Measurements from ENCODE around the gene PTBP1. TPM values are rescaled to one million over a fixed set of nuclear protein-coding genes. Genes with fewer than 3 reads are reported as not detected.
"Not testable (repeated sequence)": the region's sequence is repeated elsewhere in the genome, so short reads cannot be mapped to it uniquely, and the experiment has no call there.

Gene PTBP1
- total RNA-seq, 1 experiment from 2014 or later, result 510 TPM

DNA sequence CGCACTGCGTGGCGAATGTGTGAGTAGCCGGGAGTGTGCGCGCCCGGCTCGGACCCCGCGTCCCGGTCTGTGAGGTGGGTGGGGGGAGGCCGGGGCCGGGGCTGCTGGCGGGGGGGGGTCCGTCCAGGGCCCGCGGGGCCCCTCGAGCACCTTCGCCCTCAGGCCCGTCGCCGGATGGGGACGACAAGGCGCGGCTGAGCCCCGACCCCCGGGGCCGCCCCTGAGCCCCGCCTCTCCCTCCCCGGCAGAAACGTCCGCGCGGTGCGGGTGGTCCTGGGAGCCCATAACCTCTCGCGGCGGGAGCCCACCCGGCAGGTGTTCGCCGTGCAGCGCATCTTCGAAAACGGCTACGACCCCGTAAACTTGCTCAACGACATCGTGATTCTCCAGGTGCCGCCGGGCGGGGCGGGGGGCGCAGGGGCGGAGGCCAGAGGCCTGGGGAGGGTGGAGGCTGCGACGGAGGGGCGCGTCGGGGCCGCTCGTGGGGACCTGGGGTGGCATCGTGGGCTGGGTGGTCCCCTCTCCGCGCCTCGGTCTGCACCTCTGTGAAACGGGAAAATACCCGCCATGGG is 55.8 kb downstream of the PTBP1 start:
- intact Hi-C loops (cut with micrococcal nuclease; ENCODE audit: unreplicated experiment), result no loop called here
- BruUV-seq (replicated peaks), result no TSS peak
- H3K36me3 Mint-ChIP-seq (ENCODE audit: insufficient read depth, unreplicated experiment), result no peaks in the 10 kb centered on the region
- no peak overlapping the region for H3K4me3 Mint-ChIP-seq (ENCODE audit: unreplicated experiment)
- Histone ChIP-seq H3K9me3 (no peaks in the 10 kb centered on the region), H3K27me3 (replicated peaks; ENCODE audit: control insufficient read depth, insufficient read depth, low read length) (no peaks in the 10 kb centered on the region), H3K4me3 (ENCODE audit: low read depth, low read length) (no peak overlapping the region), H3K4me1 (no peaks in the 10 kb centered on the region), H3K36me3 (ENCODE audit: control insufficient read depth, insufficient read depth, low read length) (no peaks in the 10 kb centered on the region)
- H3K27ac Mint-ChIP-seq (ENCODE audit: unreplicated experiment), result no peak overlapping the region
- no peaks in the 10 kb centered on the region for H3K9me3 Mint-ChIP-seq (ENCODE audit: unreplicated experiment)
- TF ChIP-seq, protein P1, sequence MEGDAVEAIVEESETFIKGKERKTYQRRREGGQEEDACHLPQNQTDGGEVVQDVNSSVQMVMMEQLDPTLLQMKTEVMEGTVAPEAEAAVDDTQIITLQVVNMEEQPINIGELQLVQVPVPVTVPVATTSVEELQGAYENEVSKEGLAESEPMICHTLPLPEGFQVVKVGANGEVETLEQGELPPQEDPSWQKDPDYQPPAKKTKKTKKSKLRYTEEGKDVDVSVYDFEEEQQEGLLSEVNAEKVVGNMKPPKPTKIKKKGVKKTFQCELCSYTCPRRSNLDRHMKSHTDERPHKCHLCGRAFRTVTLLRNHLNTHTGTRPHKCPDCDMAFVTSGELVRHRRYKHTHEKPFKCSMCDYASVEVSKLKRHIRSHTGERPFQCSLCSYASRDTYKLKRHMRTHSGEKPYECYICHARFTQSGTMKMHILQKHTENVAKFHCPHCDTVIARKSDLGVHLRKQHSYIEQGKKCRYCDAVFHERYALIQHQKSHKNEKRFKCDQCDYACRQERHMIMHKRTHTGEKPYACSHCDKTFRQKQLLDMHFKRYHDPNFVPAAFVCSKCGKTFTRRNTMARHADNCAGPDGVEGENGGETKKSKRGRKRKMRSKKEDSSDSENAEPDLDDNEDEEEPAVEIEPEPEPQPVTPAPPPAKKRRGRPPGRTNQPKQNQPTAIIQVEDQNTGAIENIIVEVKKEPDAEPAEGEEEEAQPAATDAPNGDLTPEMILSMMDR (IDR thresholded peaks at IDR 0.05; ENCODE audit: insufficient read depth in 1 of 2, low read depth in 1 of 2, low read length in 1 of 2, severe bottlenecking in 1 of 2, unreplicated experiment in 1 of 2), result no peak
- no peaks in the 10 kb centered on the region for H3K4me1 Mint-ChIP-seq (ENCODE audit: low read depth, unreplicated experiment)
- POLR2A ChIA-PET, result no interaction called here
- CTCF ChIA-PET, result no interaction called here
- H3K27me3 Mint-ChIP-seq (ENCODE audit: insufficient read depth, unreplicated experiment), result no peaks in the 10 kb centered on the region
- DNase-seq, result no peak

DNA sequence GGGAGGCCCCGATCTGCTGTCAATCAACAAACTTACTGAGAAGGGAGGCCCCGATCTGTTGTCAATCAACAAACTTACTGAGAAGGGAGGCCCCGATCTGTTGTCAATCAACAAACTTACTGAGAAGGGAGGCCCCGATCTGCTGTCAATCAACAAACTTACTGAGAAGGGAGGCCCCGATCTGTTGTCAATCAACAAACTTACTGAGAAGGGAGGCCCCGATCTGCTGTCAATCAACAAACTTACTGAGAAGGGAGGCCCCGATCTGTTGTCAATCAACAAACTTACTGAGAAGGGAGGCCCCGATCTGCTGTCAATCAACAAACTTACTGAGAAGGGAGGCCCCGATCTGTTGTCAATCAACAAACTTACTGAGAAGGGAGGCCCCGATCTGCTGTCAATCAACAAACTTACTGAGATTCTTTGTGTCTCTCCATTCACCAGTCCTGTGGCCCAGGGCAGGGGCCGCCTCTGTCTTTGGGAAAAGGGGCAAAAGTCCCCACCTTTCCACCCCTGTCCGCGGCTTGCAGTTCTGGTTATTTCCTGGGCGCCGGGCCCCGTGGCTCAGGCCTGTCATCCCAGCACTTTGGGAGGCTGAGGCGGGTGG is 56.5 kb downstream of the PTBP1 start:
- H3K9me3 ChIP-seq; H3K4me1 ChIP-seq; H3K27me3 ChIP-seq (replicated peaks; ENCODE audit: control insufficient read depth, insufficient read depth, low read length); H3K9me3 Mint-ChIP-seq (ENCODE audit: unreplicated experiment); H3K36me3 ChIP-seq (ENCODE audit: control insufficient read depth, insufficient read depth, low read length); H3K4me3 Mint-ChIP-seq (ENCODE audit: unreplicated experiment); H3K27me3 Mint-ChIP-seq (ENCODE audit: insufficient read depth, unreplicated experiment); H3K4me1 Mint-ChIP-seq (ENCODE audit: low read depth, unreplicated experiment); BruUV-seq (replicated peaks); CTCF ChIA-PET; POLR2A ChIA-PET; H3K4me3 ChIP-seq (ENCODE audit: low read depth, low read length); H3K27ac Mint-ChIP-seq (ENCODE audit: unreplicated experiment); DNase-seq; intact Hi-C loops (cut with micrococcal nuclease; ENCODE audit: unreplicated experiment); H3K36me3 Mint-ChIP-seq (ENCODE audit: insufficient read depth, unreplicated experiment): not testable (repeated sequence)

DNA sequence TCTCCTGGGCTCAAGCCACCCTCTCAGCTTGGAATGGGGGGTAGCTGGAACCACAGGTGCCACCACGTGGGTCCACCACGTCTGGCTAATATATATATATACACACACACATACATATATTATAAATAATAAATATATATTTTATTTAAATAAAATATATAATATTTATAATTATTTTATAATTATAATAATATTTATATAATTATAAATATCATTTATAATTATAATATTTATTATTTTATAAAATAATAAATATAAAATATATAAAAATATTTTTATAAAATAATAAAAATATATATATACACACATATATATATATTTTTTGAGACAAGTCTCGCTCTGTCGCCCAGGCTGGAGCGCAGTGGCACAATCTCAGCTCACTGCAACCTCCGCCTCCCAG is 57.3 kb downstream of the PTBP1 start:
- H3K36me3 ChIP-seq (ENCODE audit: control insufficient read depth, insufficient read depth, low read length), result no peaks in the 10 kb centered on the region
- no TSS peak for BruUV-seq (replicated peaks)
- TF ChIP-seq, protein P1 (IDR thresholded peaks at IDR 0.05; ENCODE audit: insufficient read depth in 1 of 2, low read depth in 1 of 2, low read length in 1 of 2, severe bottlenecking in 1 of 2, unreplicated experiment in 1 of 2), result no peak
- ChIA-PET CTCF (interaction anchor here (0.5 kb wide), 1 partner anchor 113 kb away, joined by 3 read pairs; no protein-coding TSS in a partner anchor), POLR2A (interaction anchor here (0.6 kb wide), 1 partner anchor 59 kb away, joined by 3 read pairs; no protein-coding TSS in a partner anchor)
- H3K4me1 Mint-ChIP-seq (ENCODE audit: low read depth, unreplicated experiment), result no peaks in the 10 kb centered on the region
- H3K9me3 ChIP-seq, result no peaks in the 10 kb centered on the region
- H3K36me3 Mint-ChIP-seq (ENCODE audit: insufficient read depth, unreplicated experiment), result peaks cover under 1% of the 10 kb centered on the region
- no peaks in the 10 kb centered on the region for H3K9me3 Mint-ChIP-seq (ENCODE audit: unreplicated experiment)
- H3K27me3 ChIP-seq (replicated peaks; ENCODE audit: control insufficient read depth, insufficient read depth, low read length), result no peaks in the 10 kb centered on the region
- DNase-seq, result no peak
- H3K27me3 Mint-ChIP-seq (ENCODE audit: insufficient read depth, unreplicated experiment), result no peaks in the 10 kb centered on the region
- H3K4me3 Mint-ChIP-seq (ENCODE audit: unreplicated experiment), result no peak overlapping the region
- H3K27ac Mint-ChIP-seq (ENCODE audit: unreplicated experiment), result no peak overlapping the region
- intact Hi-C loops (cut with micrococcal nuclease; ENCODE audit: unreplicated experiment), result no loop called here
- no peak overlapping the region for H3K4me3 ChIP-seq (ENCODE audit: low read depth, low read length)
- 0 out of 2 replicates have a peak, but pooled peaks cover 2% of the 10 kb centered on the region for H3K4me1 ChIP-seq
